ENCODE measurements around the gene SORCS2.

GRCh38 chr4:7766086-7766485 is 573.7 kb downstream of the SORCS2 start:
- TF ChIP-seq EZH2 (IDR thresholded peaks at IDR 0.05) (no peak), POLR2AphosphoS5 (IDR thresholded peaks at IDR 0.05; ENCODE audit: borderline replicate concordance, low read depth, low read length) (no peak)

All from SK-N-MC (cell line).